IgD-negative memory B cell (primary cell): ENCODE results near the gene TEX9. TPM values are rescaled to one million over a fixed set of nuclear protein-coding genes. Genes with fewer than 3 reads are reported as not detected.

Experiments
- H3K27ac Mint-ChIP-seq, 3 donors: one replicate each; pipeline ENCODE4 v1.8.0; 2020 to 2022; ENCODE audit warnings: mild to moderate bottlenecking in 3 of 3, mixed read lengths in 3 of 3, moderate library complexity in 1 of 3
- H3K27me3 Mint-ChIP-seq: one replicate; pipeline ENCODE4 v1.8.0; 2021; ENCODE audit warnings: mixed read lengths
- H3K36me3 Mint-ChIP-seq: one replicate; pipeline ENCODE4 v1.8.0; 2020; ENCODE audit warnings: mild to moderate bottlenecking, mixed read lengths
- H3K4me1 Mint-ChIP-seq, 3 donors: one replicate each; pipeline ENCODE4 v1.8.0; 2020 to 2022; ENCODE audit warnings: mixed read lengths in 3 of 3, mild to moderate bottlenecking in 1 of 3
- H3K4me3 Mint-ChIP-seq, 4 donors: one replicate each; pipeline ENCODE4 v1.8.0; 2020 to 2022; ENCODE audit warnings: mild to moderate bottlenecking in 4 of 4, mixed read lengths in 4 of 4, moderate library complexity in 3 of 4
- H3K9me3 Mint-ChIP-seq, 3 donors: one replicate each; pipeline ENCODE4 v1.8.0; 2020 to 2021; ENCODE audit warnings: mixed read lengths in 3 of 3, mild to moderate bottlenecking in 1 of 3
- polyA plus RNA-seq: library from polyadenylated mRNA; unstranded; fragments of 300-500 nt; fragmentation: Illumina TruSeq; gene quantifications from one replicate; pipeline ENCODE4 v1.2.3, GENCODE V29; 2021

TEX9 gene
- polyA plus RNA-seq, 1 donor from 2014 or later: 31.2 TPM

DNA sequence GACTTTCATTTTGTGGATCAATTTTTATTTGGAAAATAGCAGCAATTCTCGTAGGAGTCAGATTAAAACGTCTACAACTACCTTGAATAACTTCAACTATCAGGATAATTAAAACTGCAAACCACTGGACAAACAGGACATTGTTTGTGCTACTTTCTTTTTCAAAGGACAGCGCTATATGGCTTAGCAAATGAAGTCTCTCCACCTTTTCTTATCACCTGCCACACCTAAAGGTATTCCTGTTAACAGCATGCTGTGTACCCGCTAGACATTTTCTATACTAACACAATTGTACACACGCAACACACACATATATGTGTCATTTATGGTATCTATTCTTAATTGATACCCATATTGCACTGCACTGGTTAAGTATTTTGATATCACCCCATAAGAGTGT, 80.5 kb downstream of the TEX9 start:
- Mint-ChIP-seq H3K27ac (no peak overlapping the region), H3K27me3 (no peaks in the 10 kb centered on the region), H3K4me3 (no peak overlapping the region), H3K4me1 (no peaks in the 10 kb centered on the region), H3K9me3 (peaks cover 4% of the 10 kb centered on the region in 3 donors), H3K36me3 (peaks cover 4% of the 10 kb centered on the region)

DNA sequence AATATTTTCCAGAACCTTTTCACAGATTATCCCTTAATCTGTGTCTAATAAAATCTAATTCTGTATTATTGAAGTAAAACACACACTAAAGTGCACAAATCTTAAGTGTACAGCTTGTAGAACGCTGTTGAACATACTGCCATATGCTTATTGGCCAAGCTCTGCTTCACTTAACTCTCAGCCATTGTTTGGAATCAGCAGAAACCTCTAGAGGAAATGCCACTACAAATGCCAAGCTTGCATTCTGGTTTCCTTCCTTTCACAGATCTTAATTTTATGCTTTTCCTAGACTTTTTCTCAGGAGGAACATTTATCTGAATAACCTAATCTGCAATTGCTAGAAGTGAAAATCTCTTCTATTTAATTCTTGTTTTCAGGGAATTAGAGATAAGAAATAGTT, 89.6 kb downstream of the TEX9 start:
- Mint-ChIP-seq H3K27me3 (no peaks in the 10 kb centered on the region), H3K4me3 (no peak overlapping the region), H3K9me3 (peaks cover 0 to 4% (median 3%) of the 10 kb centered on the region in 3 donors), H3K27ac (peak overlapping the region in 1 of 3 donors; percentile 5), H3K4me1 (peaks cover 0 to 6% (median 0%) of the 10 kb centered on the region in 3 donors), H3K36me3 (peaks cover 5% of the 10 kb centered on the region)

DNA sequence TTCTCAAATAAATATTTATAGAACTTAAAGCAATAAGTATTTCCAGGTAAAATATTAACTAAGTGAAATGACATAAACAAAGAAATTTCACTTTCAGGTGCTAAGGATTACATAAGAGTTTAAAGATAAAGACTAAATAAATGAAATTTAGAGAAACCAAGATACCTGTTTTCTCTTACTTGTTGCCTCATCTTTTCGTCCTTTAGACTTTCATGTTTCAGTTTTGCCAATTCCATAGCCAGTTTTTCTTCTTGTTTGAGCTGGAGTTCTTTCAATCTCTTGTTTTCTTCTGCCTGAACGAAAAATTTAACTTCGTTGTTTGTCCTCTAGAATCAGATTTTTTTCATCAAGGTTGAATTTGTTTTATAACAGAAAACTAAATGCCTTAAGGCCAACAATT, 91.0 kb downstream of the TEX9 start:
- no peaks in the 10 kb centered on the region for H3K27me3 Mint-ChIP-seq
- H3K9me3 Mint-ChIP-seq: peaks cover 0 to 4% (median 3%) of the 10 kb centered on the region in 3 donors
- H3K27ac Mint-ChIP-seq: no peak overlapping the region
- H3K4me3 Mint-ChIP-seq: no peak overlapping the region
- H3K36me3 Mint-ChIP-seq: peaks cover 5% of the 10 kb centered on the region
- peaks cover 0 to 6% (median 3%) of the 10 kb centered on the region in 3 donors for H3K4me1 Mint-ChIP-seq

DNA sequence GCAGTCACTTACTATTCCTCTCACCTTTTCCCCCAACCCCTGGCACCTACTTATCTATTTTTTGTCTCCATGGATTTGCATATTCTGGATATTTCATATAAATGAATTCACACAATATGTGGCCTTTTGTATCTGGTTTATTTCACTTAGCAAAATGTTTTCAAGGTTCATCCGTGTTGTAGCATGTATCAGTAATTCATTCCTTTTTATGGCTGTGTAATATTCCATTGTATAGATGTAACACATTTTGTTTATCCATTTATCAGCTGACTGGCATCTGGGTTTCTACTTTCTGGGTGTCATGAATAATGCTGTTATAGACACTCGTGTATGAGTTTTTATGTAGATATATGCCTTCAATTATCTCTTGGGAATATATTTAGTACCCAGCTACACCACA, 93.9 kb downstream of the TEX9 start:
- peaks cover 5% of the 10 kb centered on the region for H3K36me3 Mint-ChIP-seq
- no peak overlapping the region for H3K27ac Mint-ChIP-seq
- H3K4me1 Mint-ChIP-seq: peaks cover 0 to 9% (median 3%) of the 10 kb centered on the region in 3 donors
- peaks cover 2% of the 10 kb centered on the region for H3K27me3 Mint-ChIP-seq
- H3K4me3 Mint-ChIP-seq: no peak overlapping the region
- H3K9me3 Mint-ChIP-seq: peaks cover 0 to 4% (median 3%) of the 10 kb centered on the region in 3 donors

DNA sequence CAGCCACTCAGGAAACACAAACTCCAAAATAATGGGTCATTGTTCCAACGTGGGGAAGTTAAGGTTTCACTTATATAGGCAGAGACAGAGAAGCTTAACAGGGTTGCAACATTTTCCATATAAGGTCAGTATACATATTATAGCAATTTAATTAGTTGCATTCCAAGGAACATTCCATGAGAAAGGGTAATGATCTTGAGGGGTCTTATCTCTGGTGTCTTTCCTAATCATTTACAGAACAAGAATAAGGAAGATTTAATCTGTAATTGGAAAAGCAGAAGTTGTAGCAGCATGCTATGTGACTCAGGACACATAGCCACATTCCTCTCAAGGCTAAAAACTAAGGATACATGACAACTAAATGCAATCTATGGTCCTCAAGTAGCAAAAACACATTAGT, 94.8 kb downstream of the TEX9 start:
- peak overlapping the region in 1 of 3 donors; percentile 3 for H3K27ac Mint-ChIP-seq
- H3K4me3 Mint-ChIP-seq: no peak overlapping the region
- peaks cover 5% of the 10 kb centered on the region for H3K36me3 Mint-ChIP-seq
- H3K4me1 Mint-ChIP-seq: peaks cover 4 to 16% (median 6%) of the 10 kb centered on the region in 3 donors
- H3K27me3 Mint-ChIP-seq: peaks cover 5% of the 10 kb centered on the region
- H3K9me3 Mint-ChIP-seq: peaks cover 2 to 4% (median 3%) of the 10 kb centered on the region in 3 donors

DNA sequence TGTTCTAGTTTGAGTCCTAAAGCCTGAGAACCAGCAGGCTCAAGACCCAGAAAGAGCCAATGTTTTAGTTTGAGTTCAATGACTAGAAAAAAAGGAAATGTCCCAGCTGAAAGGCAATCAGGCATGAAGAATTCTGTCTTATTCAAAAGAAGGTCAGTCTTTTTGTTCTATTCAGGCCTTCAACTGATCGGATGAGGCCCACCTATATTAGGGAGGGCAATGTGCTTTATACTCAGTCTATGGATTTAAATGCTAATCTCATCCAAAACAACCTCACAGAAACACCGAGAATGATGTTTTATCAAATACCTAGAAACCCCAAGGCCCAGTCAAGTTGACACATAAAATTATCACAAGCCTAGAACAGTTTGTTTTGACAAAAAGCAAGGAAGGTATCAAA, 95.7 kb downstream of the TEX9 start:
- Mint-ChIP-seq H3K9me3 (peaks cover 2 to 4% (median 3%) of the 10 kb centered on the region in 3 donors), H3K4me1 (peaks cover 6 to 17% (median 8%) of the 10 kb centered on the region in 3 donors), H3K27me3 (peaks cover 6% of the 10 kb centered on the region), H3K36me3 (peaks cover 2% of the 10 kb centered on the region), H3K27ac (peak overlapping the region in 2 of 3 donors; percentile 7 to 74), H3K4me3 (peak overlapping the region in 1 of 4 donors; percentile 55)

DNA sequence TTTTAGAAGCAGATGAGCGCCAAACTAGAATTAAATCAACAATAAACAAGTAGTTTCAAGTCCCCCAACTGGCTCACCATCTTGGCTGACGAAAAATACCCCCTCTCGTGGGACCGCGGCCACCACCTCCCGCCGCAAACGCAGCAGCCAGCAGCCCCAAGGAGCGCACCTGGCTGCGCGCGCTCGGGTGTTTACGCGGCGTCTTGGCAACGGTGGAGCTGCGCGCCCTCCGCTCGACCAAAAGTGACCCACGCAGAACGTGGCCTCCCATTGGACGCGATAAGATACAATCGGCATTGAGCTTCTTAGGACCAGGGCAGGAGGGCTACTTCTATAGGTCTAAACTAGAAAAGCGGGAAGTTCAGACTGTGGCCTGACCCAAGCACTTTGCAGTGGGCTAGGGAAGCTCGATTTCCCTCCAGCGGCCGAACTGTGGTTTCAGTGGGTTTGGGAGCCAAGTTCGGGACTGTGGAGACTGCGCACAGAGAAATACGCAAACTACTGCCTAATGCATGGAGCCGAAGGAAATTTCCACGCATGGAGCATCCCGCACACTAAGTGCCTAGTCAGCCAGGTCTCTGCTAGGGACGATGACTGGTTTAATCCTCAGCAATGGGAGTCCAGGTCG, 99.8 kb downstream of the TEX9 start, which contains the start of gene MNS1:
MNS1 (minus strand) TSS at position 245 of the 628 bp plus-strand sequence; CDS start at position 80, 165 bp downstream.
- peaks cover 6% of the 10 kb centered on the region for H3K27me3 Mint-ChIP-seq
- H3K4me1 Mint-ChIP-seq: peaks cover 15 to 20% (median 20%) of the 10 kb centered on the region in 3 donors
- peak within 1 kb of the TSS; percentile 96 to 99 (median 96) for H3K27ac Mint-ChIP-seq
- H3K36me3 Mint-ChIP-seq: no peaks in the 10 kb centered on the region
- H3K4me3 Mint-ChIP-seq: peak within 1 kb of the TSS; percentile 75 to 95 (median 86)
- peaks cover 0 to 2% (median 0%) of the 10 kb centered on the region in 3 donors for H3K9me3 Mint-ChIP-seq

DNA sequence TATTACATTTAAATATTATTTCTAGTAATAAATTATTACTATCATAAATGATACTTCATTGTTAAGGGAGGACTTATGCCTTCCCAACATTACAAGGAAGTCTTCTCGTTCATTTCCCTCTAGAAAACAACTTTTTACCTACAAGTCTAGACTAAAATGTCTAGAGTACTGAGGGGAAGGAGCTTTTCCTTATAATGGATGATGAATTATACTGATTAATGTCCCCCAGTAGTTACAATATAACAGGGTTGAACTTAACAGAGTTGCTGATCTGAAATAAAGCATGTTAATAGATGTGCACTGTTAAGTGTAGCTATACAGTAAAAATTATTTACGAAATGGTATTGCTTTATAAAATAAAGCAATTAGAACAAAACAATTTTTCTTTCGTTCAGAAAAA, 102.4 kb downstream of the TEX9 start:
- peak overlapping the region in 1 of 3 donors; percentile 27 for H3K27ac Mint-ChIP-seq
- H3K4me3 Mint-ChIP-seq: no peak overlapping the region
- peaks cover 6% of the 10 kb centered on the region for H3K27me3 Mint-ChIP-seq
- H3K9me3 Mint-ChIP-seq: peaks cover 0 to 2% (median 0%) of the 10 kb centered on the region in 3 donors
- no peaks in the 10 kb centered on the region for H3K36me3 Mint-ChIP-seq
- H3K4me1 Mint-ChIP-seq: peaks cover 15 to 18% (median 17%) of the 10 kb centered on the region in 3 donors

DNA sequence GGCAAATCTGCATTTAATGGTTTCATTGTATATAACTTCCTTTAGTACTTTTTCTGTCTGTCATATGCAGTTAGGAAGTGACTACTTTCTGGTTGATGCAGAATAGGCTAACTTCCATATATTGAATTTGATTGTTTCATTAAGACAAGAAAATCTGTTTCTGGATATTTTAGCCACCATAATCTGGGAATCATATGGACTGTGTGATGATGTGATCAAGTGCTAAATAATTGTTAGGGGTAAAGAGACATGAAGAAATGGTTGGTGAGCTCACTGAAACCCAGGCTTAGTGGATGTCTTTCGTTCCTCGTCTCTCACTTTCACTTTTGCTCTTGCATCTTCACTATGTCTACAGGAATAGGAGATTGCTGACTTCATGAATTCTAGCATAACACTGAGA, 103.2 kb downstream of the TEX9 start:
- H3K4me3 Mint-ChIP-seq: peak overlapping the region; percentile 39 to 92 (median 82)
- H3K4me1 Mint-ChIP-seq: peaks cover 15 to 18% (median 17%) of the 10 kb centered on the region in 3 donors
- peaks cover 0 to 2% (median 0%) of the 10 kb centered on the region in 3 donors for H3K9me3 Mint-ChIP-seq
- no peaks in the 10 kb centered on the region for H3K36me3 Mint-ChIP-seq
- H3K27me3 Mint-ChIP-seq: peaks cover 6% of the 10 kb centered on the region
- H3K27ac Mint-ChIP-seq: peak overlapping the region; percentile 27 to 60 (median 44)

DNA sequence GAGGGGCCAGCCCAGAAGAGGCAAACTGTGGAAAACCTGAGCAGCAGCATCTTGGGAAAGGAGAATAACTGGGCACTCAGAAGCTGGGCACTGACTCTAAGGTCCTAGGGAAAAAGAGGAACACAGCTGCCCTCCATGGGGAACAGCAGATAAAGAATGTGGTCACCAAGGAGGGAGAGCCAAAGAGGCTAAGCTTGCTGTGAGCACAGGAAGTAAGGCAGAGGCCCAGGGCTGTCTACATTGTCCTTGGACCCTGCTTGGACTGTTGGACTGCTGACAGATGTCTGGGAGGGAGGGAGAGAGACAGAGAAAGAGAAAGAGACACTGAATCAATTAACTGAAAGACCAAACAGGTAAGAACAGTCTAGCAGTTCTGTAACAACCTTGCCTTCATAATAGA, 104.3 kb downstream of the TEX9 start:
- peak overlapping the region in 2 of 3 donors; percentile 44 to 83 for H3K27ac Mint-ChIP-seq
- peaks cover 14 to 16% (median 15%) of the 10 kb centered on the region in 3 donors for H3K4me1 Mint-ChIP-seq
- no peaks in the 10 kb centered on the region for H3K36me3 Mint-ChIP-seq
- peaks cover 0 to 2% (median 0%) of the 10 kb centered on the region in 3 donors for H3K9me3 Mint-ChIP-seq
- peaks cover 4% of the 10 kb centered on the region for H3K27me3 Mint-ChIP-seq
- no peak overlapping the region for H3K4me3 Mint-ChIP-seq

DNA sequence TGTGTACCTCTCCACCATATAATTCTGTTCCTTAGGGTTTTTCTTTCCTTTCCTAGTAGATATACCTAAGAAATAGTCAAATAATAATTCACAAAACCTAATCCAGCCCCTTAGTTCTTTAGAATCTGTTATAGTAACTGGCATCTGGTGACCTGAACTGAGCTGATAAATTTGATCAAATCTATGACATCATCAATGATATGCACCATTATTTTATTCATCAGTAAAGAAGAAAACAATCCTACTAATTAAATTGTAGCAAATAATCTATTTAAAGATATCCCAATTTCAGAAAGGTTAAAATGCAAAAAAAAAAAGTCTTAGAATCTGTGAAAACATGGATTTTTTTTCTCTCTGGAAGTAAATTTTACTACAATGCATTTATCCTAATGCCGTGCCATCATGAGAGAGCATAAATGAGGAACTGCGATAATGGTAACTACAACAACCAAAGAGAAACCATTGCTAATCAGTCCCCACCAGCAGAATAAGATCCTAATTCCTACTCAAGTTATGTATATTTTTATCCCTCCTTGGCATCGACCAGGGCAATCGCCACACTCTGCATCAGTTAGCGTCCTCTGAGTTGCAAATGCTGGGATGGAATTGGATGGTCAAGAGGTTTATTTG, 106.3 kb downstream of the TEX9 start:
- H3K27ac Mint-ChIP-seq: no peak overlapping the region
- peaks cover 0 to 2% (median 0%) of the 10 kb centered on the region in 3 donors for H3K9me3 Mint-ChIP-seq
- no peaks in the 10 kb centered on the region for H3K27me3 Mint-ChIP-seq
- H3K36me3 Mint-ChIP-seq: no peaks in the 10 kb centered on the region
- no peak overlapping the region for H3K4me3 Mint-ChIP-seq
- H3K4me1 Mint-ChIP-seq: peaks cover 9 to 12% (median 10%) of the 10 kb centered on the region in 3 donors

DNA sequence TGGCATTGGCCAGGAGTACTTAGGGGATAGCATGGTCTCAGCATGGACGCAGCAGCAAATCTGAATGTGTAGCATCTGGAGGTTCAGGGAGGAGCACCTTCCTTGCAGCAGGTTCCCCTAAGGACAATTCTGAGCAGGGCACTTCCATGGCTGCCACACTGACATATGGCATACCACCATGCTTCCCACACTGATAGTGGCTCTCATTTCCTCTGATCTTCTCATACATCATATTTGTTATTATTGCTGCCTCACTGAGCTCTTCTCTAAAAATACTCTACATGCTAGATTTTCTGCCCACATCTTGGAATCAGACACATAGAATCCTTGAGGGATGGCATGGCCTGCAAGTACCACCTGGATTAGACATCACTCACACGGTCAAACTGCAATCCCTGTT, 107.1 kb downstream of the TEX9 start:
- no peak overlapping the region for H3K4me3 Mint-ChIP-seq
- H3K4me1 Mint-ChIP-seq: peaks cover 9 to 12% (median 10%) of the 10 kb centered on the region in 3 donors
- H3K27ac Mint-ChIP-seq: no peak overlapping the region
- no peaks in the 10 kb centered on the region for H3K27me3 Mint-ChIP-seq
- no peaks in the 10 kb centered on the region for H3K36me3 Mint-ChIP-seq
- peaks cover 0 to 2% (median 0%) of the 10 kb centered on the region in 3 donors for H3K9me3 Mint-ChIP-seq

DNA sequence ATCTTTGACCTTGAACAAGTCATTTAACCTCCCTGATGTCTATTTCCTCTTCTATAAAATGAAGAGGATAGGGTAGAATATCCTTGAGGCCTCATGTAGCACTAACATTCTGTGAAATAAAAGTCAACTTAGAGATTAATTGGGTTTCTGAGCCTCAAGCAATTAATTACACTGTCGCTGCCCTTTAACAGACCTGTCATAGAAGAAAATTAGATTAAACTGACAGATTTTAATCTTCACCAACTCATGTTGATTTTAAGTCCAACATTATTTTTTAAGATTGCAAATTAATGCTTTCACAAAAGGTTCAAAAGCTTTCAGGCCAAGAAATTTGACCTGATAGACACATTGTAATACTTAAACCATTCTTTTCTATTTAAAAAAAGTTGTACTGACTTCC, 107.8 kb downstream of the TEX9 start:
- peaks cover 8 to 10% (median 9%) of the 10 kb centered on the region in 3 donors for H3K4me1 Mint-ChIP-seq

DNA sequence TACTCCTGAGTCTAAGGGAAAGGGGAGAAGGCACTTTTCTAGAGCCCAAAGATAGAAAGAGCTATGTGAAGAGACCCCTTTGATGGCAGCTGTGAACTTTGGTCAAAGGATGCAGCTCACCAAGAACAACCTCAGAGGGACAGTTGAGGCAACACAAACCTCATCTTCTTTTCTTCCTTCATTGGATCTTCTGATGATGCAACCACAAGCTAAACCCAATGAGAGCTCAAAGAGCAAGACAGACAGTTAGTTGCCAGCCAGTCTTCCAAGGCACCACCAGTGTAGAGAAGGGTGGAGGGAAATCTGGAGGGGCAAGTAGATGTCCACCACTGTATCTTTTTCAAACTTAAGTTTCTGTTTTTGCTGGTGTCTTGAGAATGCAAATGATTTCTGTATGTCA, 110.1 kb downstream of the TEX9 start:
- Mint-ChIP-seq H3K9me3 (peaks cover 0 to 7% (median 0%) of the 10 kb centered on the region in 3 donors), H3K36me3 (no peaks in the 10 kb centered on the region), H3K4me1 (peaks cover 0 to 2% (median 0%) of the 10 kb centered on the region in 3 donors), H3K4me3 (no peak overlapping the region), H3K27ac (no peak overlapping the region), H3K27me3 (no peaks in the 10 kb centered on the region)

More for the DNA sequence above, 107.8 kb downstream of the TEX9 start:
- Mint-ChIP-seq H3K9me3 (peaks cover 0 to 2% (median 0%) of the 10 kb centered on the region in 3 donors), H3K36me3 (no peaks in the 10 kb centered on the region), H3K27ac (no peak overlapping the region), H3K4me3 (no peak overlapping the region), H3K27me3 (no peaks in the 10 kb centered on the region)
